Measurements from ENCODE around the gene WNK2.
A peak's percentile ranks its signal among the peaks of the same experiment; 100 is the strongest.

Gene WNK2

DNA sequence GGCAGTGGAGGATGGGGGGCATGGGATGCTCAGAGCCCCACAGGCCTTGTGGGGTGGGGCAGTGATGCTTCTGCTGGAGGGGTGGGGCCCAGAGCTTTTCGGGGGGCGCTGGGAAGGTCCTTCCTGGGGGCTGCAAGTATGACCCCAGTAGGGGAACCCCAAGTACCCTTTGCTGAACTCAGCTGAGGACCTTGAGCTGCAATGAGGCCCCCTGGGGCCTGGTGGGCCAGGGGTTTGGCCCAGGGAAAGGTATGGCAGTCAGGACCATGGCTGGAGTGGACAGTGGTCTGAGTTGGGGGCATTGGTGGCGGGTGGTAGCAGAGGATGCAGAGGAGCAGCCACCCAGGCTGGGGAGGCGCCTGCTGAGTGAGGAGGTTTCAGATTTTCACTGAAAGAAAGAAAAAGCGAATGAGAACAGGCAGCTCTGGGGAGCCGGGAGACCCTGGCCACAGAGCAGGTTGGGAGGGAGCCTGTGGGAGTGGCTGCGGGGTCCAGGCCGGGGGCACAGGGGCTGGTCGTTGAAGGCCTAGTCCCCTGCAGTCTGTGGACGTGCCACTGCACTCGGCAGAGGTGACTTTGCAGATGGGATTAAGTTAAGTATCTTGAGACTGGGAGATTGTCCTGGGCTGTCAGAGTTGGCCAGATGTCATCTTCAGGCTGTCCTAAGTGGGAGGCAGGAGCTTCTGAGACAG lies 19.2 kb downstream of the WNK2 start:
- DNase-seq: no peak

DNA sequence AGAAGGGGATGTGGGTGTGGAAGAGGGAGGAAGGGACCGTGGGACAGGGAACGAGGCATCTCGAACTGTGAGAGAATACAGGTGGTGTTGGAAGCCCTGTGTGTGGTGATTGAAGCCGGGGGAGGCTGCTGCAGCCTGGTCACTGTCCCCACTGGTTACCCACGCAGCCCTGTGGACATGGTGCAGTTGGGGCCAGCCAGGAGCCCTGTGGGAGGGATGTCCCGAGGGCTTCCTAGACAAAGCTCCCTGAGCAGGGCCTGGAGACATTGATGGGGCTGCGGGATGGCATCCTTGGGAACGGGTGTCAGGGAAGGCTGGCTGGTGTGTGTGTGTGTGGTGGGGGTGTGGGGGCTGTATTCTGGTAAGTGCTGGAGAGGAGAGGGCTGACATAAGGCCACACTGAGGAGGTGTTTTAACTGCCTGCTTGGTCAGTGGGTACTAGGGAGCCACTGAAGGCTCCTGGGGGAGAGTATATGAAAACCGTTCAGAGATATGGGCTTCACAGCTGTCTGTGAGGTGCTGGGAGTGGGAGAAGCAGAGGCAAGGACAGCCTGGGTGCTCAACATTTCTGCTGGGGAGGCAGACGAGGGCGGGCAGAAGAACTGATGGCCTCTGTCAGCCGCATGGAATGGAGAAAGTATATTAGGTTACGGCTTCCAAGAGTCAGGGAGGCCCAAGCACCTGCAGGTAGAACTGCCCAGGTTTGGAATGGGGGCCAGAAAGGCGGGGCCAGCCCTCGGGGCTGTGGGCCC lies 20.0 kb downstream of the WNK2 start:
- DNase-seq: no peak

DNA sequence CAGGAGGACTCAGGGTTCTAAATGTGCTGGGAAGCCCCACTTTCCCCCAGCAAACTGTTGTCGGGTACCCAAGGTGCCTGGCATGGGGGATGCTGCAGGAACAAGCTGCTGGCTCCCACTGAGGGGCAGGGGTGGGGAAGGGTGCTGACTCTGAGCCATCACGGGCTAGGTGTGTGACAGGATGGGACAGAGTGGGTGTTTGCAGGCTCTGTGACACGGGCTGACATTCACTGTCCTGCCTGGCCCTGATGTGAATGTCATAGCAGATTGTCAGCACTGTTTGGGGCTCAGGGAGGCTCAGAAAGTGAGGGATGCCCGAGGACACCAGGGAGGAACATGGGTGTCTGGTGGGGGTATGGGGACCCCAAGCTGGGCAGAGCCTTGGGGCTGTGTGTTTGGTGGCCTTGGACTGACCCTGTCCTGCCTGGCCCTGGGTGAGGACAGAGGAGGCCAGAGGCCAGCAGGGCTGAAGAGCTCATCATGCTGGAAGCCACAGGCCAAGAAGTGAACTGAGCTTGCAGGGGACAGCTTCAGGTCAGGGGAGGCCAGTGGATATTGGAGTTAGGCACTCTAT lies 20.6 kb downstream of the WNK2 start:
- DNase-seq: no peak

DNA sequence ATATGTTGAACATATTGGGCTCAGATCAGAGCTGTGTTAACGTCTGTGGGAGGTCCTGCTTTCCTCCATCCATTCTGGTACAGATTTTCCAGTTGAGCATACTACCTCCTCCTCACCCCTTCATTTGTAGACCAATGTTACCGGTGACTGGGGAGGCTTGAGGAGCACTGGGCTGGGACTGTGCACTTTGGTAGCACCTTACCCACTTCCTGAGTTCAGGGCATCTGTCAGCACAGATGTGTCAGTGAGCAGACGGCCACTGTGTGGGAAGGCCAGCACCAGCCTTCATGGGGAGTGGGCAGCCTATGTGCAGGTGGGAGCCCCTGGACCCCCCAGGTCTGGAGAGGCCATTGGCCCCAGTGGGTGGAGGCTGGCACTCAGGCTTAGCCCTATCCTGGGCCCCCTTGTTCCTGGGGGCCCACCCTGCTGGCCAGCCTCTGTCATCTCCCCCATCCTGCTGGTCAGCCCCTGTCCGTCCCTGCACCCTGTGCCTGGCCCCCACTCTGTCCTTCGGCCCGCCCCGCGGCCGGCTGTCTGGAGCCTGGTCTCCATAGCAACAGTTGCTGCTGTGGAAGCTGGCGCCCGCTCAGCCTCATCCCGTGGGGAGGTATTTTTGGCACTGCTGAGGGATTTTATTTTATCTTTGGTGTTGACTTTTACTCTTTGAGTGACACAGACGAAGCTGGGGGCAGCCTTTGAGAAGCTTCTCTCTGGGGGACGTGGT lies 21.3 kb downstream of the WNK2 start:
- no peak for DNase-seq

DNA sequence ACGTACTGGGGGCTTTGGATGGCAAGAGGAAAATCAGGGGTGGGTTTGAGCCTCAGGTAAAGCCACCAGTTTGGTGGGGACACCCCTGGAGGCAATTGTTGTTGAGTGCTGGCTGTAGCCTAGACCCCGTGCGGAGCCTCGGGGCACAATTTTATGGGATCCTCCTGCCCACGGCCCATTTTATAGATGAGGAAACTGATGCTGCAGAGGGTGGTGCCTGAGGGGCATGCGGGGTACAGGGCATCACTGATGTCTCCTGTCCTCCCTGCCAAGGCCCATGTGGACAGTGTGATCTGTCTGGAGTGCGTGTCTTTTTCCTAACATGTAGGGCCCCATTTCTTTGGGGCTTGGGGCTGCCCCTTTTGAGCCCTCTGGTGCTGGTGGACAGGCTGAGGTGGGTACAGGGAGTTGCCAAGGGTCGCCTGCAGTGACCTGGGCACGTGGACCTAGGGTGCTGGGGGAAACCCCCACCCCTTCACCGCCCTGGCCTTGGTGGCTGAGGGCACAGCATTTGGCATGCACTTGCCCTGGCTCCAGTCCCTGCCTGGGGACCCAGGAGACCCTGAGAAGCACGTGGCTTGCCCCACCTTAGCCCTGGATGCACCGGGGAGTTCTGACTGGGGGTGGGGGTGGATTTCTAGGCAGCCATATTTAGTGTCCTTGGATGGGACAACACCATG lies 22.1 kb downstream of the WNK2 start:
- no peak for DNase-seq

DNA sequence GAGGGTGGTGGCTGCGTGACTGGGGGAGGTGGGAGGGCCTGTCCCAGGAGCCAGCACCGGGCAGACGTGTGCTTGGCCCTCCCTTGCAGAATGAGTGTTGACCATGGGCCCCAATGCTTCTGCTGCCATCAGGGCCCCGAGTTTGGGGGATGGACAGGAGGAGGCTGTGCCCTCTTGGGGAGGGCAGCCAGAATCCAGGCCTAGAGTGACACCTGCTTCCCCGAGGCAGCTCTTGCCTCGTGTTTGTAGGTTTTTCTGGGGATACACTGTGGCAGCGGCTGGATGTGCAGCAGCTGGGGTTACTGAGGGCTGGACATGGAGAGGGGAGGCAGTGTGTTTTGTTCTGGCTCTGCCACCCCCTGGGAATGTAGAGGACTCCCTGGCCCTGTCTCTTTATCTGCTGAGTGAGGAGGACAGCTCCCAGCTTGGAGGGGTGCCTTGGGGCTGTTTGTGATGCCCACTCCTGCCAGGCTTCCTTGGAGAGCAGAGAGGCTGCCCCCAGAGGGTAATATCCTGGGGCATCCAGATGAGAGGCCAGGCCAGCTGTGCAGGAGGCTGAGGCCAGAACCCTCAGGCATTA lies 22.7 kb downstream of the WNK2 start:
- DNase-seq: no peak

DNA sequence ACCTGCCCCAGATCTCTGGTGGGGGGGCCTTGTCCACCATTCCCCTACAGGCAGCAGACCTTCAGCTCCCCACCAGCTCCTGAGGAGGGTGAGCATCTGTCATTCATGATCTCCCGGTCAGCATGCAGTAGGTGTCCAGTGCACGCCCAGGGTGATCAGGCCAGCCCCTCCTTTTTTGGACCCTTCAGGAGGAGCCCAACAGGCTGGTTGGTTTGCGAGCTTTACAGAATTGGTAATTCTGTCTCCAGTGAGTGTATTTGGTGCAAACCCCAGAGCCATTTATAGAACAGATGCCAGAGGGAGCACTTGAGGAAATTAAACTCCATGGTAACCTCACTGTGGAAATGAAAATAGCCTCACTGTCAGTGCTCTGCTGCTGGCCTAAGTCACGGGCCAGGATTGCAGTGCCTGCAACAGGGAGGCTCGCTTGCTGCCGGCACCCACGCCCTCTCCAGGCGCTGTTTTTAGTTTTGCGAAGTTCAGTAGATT lies 23.4 kb downstream of the WNK2 start:
- DNase-seq: peak; percentile 50

DNA sequence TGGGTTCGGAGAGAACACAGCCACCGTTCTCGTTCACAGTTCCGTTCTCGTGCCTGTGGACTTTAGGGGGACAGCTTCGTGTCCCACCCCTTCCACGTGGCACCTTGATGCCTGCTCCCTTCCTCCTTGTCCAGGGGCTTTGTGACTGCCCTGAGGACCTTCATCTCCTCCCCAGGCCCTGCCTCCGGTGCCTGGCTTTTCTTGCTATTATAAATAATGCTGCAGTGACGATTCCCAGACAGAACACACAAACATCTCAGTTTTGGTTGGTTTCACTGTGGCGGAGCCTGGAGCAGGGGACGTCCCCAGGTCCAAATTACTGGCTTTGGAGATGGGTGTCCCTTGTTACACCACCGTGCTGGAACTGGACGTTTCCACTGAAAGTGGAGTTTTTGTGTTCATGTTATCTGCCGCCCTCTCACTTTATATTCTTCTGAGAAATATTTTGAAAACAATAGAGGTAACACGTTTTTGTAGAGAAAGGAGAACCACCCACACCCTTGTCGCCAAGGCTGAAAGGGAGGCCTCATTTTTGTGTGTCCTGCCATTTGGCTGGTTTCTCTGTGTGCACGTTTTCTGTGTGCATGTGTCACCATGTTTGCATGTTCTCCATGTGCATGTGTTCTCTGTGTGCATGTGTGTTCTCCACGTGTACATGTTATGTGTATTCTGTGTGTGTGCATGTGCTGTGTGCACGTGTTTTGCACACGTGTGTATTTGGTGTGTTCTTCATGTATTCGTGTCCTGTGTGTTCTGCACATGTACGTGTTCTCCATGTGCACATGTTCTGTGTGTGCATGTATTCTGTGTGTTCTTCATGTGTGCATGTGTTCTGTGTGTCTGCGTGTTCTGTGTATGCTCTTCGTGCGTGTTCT lies 24.2 kb downstream of the WNK2 start:
- DNase-seq: no peak

DNA sequence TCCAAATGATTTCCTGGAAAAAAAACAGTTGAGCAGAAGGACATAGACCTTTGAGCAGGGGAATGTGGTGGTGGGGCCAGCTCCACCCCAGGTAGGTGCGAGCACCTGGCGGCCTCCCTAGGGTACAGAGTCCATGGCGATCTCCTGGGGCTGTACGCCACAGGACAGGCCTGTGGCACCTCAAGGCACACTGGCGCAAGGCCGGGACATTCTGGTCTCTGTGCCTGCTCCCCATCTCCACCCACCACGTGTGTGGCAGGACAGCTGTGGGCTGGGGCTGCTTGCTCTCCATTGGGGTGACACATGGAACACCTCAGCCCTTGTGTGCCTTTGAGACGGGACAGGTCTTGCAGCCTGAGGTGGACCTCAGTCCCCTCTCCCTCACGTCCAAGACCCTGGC lies 25.2 kb downstream of the WNK2 start:
- DNase-seq: no peak

DNA sequence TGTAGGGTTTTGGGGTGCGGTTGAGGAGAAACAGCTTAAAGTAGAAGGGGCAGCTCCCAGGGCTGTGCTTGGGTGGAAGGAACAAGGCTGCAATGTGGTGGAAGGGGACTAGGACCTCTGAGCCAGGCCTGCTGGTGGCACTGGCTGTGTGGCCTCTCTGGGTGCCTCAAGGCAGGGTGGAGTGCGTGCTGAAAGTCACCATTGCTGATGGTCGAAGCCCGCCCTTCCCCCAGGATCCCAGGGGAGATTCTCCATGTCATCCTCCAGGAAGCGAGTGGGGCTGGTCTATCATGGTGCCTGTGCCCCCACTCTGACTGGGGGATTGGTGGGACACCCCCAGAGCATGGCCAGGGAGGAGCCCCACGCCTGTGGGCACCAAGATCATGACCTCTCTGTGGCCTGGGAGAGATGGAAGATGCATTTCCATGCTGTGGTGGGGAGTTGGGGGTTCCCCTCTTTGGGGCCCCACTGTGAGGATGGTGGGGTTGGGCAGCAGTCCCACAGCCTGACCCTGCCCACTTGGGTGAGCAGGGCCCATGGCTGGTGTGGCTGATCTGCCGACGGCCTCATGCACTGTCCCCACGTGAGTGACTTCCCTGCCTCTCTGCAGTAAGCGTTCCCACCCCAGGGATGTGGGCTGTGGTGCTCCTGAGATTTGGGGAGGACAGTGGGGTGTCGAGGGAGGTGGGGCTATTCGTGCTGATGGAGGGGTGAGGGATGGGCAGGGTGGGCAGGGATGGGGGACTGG lies 25.8 kb downstream of the WNK2 start:
- no peak for DNase-seq

DNA sequence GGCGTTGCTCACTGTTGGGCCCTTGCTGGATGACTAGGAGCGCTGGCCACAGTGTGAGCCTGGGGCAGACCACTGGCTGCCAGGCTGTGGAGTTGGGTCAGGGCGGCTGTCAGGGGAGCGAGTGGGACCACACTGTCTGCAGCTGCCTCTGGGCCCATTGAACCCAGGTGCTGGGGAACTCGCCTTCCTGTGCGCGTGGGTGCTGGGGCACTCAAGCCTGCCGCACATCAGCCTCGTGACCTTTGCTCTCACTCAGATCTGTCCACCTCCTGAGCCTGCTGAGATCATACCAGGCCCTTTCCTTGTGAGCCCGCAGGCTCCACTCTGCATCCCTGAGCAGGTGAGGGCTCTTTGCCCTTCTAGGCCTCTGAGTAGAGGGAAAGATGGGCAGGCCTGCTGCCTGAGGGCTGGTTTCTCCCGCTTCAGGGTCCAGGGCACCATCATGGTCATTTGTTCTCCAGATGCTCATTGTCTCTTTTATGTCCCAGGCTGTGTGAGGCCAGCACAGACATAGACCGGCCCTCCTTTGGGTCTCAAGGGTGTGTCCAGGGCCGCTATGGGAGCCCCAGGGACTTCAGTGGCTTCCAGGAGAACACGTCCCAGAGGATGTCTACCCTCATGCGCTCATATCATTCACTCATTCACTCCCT lies 26.5 kb downstream of the WNK2 start:
- DNase-seq: no peak

DNA sequence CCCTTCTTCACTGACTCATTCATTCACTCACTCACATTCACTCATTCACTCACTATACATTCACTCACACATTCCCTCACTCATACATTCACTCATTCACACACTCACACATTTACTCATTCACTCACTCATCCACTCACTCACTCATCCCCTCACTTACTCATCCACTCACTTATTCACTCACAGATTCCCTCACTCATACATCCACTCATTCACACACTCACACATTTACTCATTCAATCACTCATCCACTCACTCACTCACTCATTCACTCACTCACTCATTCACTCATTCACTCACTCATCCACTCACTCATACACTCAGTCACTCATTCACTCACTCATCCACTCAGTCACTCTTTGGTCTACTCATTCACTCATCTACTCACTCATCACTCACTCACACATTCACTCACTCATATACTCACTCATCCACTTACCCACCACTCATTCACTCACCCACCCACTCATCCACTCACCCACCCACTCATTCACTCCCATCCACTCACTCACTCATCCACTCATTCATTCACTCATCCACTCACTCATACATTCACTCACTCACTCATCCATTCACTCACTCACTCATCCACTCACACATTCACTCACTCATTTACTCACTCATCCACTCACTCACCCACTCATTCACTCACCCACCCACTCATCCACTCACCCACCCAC lies 27.2 kb downstream of the WNK2 start:
- no peak for DNase-seq

DNA sequence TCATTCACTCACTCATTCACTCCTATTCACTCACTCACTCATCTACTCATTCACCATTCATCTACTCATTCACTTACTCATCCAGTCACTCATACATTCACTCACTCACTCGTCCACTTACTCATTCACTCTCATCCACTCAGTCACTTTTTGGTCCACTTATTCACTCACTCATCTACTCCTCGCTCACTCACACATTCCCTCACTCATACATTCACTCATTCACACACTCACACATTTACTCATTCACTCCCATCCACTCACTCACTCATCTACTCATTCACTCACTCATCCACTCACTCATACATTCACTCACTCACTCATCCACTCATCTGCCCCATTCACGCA lies 27.7 kb downstream of the WNK2 start:
- no peak for DNase-seq

DNA sequence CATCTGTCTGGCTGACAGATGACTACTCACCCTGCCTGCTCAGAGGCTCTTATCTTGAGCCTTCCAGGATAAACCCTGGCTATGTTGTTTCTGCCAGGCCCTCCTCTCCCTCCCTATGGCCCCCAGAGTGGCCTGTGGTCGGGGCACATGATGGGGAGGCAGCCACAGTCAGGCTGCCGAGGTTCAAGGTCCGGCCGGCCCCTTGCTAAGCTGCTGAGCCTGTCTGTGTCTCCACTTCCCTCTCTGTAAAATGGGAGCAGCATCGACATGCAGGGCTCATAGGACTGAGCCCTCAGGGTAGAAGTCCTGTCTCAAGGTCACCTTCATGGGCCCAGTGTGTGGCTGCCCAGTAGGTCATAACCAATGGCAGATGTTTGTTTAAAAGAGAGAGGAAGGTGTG lies 28.5 kb downstream of the WNK2 start:
- DNase-seq: no peak

DNA sequence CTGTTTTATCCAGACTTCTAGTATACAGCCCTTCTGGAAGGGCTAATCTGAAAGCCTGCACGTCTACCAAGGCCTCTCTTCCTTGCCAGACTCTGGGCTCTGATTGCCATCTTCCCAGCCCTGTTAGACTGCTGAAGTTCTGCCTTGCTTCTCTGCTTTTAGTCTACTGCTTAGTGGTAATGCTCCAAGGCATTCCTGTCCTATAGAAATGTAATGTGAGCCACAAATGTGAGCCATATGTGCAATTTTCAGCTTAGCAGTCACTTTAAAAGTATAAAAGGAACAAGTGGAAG lies 32.1 kb downstream of the WNK2 start:
- no peak for DNase-seq

DNA sequence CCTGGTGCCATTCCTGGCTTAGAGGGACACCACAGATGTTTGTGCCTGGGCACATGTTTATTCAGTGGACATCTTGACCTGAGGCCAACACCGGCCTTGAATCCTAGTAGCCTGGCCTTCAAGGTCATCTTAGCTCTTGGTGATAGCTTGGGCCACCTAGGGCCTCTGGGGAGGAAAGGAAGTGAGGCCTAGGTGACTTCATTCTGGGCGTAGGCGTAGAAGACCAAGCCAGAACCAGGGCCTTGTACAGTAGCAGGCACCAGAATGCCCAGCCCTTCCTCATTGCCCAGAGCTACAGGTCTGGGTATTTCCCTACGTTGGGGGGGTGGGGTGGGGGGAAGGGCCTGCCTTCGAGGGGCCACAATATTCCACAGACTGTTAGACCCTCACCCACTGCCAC lies 33.8 kb downstream of the WNK2 start:
- DNase-seq: no peak

DNA sequence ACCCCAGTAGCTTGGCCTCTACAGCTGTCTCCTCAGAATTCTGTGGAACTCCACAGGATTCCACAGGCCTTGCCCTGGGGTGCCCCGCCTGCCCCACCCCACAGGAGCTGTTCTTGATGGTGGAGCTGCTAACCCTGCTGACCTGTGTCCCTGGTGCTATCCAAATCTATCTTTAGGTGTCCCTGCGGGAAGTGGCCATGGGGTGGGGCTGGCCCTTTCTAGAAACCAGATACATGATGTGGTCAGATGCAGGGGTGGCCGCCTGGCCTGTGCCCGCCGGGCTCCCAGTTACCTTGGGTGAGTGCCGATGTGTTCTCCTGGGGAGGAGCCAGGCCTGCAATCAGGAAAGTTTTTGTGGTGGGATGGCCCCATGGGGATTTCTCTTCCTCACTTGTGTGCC lies 34.2 kb downstream of the WNK2 start:
- no peak for DNase-seq

DNA sequence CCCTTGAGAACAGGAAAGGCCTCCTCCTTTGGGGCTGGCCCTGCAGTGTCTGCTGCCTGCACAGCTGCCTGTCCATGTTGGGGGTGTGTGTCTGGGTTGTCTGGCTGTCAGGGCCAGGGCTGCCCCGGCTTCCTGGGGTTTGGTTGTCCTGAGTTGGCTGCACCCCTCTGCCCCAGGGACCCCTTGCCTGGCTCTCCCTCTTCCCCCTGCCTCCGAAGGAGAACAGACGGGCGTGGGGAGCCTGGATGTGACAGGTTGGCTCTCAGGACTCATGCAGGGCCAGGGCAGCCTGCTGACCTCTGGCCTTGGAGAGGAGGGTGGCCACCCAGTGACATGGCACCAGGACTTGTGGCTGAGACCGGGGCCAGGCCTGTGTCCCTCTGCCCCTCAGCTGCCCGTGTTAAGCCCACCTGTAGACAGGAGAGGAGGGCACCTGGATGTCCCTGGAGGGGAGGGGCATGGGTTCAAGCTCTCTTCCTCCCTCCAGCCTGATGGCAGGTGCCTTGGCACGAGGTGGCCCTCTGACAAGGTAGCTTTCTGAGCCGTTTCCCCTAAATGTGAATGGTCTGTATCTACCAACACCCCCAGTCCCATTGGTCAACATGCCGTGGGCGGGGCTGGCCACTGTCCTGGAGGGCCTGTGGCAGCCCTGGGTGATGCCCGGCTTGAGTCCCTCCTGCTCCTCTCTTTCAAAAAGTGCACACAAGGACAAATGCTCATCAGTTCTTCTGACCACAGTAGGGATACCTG lies 34.9 kb downstream of the WNK2 start:
- DNase-seq: no peak

DNA sequence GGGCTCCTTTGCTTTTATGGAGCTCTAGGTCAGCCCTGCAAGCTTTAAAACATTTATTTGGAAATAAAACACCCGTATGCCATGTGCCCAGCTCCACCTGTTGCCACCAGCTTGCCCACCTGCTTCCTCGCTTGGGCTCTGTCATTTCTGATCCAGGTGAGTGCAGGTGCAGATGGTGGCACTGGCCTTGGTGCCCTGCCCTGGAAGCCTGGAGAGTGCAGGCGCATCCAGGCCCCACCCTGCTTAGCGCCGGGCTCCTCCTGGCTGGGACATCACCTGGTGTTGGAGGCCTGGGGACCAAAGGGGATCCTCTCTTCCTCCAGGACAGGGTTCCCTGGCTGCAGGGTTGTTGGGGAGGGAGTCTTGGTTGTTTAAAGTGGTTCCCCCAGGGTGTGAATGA lies 35.8 kb downstream of the WNK2 start:
- no peak for DNase-seq

All from DMS79 (cell line).